Activated T-helper 1 cell treated with anti-CD3 and anti-CD28 coated beads, Interleukin-2, amount 50 U/mL, for 16 hours (primary cell): ENCODE results near the gene NKX1-2.
"Not testable (repeated sequence)": the region's sequence is repeated elsewhere in the genome, so short reads cannot be mapped to it uniquely, and the experiment has no call there.

Source experiments
- DNase-seq, 2 donors: peaks; one replicate each; pipeline ENCODE4 v3.0.0-alpha.2; 2020; ENCODE audit warnings: low read depth in 1 of 2, low spot score in 1 of 2

NKX1-2 gene

DNA sequence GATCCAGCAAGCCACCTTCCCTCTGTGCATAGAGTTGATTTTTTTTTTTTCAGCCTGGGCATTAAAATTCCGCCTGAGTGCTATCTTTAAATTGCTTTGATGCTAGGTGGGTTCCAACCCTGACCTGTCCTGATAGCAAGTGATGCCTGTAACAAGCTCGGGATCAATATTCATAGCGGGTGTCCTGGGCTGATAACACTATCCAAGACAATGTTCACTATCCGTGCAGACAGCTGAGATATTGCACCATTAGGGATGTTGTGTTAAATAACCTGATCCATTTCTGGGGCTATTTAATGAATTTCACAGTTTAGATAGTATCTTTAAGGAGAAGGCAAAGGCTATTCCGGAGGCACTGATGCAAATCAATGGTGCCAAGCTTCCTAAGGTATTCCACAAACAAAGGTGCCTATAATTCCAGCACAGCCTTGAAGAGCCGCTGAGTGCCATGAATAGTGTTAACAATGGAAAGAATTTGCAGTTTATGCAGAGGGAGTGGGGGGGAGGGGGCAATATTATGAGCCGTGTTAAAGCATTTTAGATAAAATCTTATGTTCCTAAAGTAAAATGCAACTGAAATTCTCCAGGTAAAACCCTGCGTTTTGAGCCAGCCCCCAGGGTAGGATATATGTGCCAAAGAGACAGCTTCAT is 4.2 kb upstream of the NKX1-2 start:
- no peak for DNase-seq

DNA sequence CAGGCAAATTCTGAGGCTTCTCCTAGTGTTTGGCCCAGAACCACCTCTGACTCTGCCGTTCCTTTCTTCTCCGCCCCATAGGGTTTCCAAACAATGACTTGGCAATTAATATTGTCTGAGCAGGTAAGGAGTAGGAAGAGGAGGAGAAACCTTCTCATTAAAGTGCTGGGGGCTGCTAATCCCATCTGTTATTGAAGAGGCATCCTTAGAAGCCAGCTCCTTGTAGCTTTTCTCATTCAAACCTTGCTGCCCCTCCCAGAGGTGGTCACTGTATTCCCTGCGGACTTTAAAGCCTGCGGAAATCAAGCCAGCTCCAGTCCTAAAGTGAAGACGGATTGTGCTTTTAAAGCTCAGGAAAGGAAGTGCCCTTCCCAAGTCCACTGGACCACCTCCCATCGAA is 1.4 kb upstream of the NKX1-2 start:
- no peak for DNase-seq

- no peak for DNase-seq
Measured at GRCh38 chr10:124450783-124451057, 885 bp upstream of the NKX1-2 start.

DNA sequence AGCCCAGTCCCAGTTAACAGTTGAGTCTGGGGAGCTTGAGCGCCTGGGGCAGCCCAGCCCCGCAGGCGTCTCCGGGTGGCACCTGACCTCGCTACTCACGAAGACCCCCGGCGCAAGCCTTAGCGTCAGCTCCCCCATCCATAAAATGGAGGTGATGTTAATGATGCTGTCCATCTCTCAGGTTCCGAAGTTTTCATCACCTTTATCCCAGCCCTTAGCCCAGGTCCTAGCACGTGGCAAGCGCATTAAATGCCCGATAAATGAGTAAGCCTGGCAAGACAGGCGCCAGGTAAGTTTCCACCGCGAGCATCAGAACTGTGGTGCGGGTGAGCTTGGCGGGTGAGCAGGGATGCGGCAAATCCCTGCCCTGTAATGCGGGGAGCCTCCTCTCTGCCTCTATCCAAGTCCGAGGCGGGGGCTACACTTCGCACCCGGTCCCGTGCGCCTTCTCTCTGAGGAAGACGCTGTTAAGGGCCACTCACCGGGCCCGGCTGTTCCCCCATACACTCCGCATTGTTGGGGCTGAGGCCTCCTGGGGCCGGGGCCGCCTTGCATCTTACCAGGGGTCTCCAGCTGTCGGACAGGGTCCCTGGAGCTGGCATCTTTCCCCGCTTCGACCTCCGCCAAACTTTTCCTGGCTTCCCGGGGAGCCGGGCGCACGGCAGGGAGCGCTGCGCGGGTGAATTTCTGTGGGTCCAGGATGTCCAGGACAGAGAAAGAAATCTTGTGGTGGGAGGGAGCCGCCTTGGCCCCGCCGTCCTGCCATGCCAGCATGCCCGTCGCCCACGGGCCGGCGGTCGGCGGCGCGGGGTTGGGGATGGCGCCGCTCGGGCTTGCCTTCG is 444 bp downstream of the NKX1-2 start:
- no peak for DNase-seq

DNA sequence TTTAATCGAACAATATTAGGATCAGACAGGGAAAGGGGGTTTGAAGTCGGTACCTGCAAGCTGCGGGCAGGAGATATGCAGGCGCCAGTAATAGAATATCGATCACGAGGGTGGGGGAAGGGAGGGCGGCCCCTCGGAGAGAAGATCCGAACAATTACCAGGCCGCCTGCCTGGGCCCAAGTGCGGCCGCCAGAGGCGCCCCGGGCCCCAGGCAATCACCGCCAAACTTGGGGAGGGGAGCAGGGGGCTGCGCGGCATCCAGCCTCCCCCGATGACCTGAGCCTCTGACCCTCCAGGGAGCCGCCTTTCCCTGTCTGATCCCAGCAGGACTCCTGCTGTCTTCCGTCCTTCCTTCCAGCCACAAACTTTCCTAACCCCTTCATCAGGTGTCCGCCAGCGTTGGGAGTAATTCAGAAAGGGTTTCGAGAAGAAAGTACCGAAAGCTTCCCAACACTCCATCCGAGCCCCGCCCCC is 1.1 kb downstream of the NKX1-2 start:
- no peak for DNase-seq

- no peak for DNase-seq
Measured at GRCh38 chr10:124447751-124448466, 1.9 kb downstream of the NKX1-2 start.

GRCh38 chr10:124446830-124447750 is 2.7 kb downstream of the NKX1-2 start:
- DNase-seq, result no peak

DNA sequence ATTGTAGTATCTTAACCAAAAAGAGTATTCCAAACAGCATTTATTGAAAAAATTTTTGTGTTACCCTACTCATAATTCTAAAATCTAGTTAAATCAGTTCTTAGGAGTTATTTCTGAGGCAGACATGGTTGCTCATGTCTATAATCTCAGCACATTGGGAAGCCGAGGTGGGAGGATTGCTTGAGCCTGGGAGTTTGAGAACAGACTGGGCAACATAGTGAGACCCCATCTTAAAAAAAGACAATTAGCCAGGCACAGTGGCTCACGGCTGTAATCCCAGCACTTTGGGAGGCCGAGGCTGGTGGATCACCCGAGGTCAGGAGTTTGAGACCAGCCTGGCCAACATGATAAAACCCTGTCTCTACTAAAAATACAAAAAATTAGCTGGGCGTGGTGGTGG is 8.1 kb downstream of the NKX1-2 start:
- DNase-seq, result not testable (repeated sequence)

GRCh38 chr10:124436191-124436638 is 13.6 kb downstream of the NKX1-2 start:
- DNase-seq, result no peak

DNA sequence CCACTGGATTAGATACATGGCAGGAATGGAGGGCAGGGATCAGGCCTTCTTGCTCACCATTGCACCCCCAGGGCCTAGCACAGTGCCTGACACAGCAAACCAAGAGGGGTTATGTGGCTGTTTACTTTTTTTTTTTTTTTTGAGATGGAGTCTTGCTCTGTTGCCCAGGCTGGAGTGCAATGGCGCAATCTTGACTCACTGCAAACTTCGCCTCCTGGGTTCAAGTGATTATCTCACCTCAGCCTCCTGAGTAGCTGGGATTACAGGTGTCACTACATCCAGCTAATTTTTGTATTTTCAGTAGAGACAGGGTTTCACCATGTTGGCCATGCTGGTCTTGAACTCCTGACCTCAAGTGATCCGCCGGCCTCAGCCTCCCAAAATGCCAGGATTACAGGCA is 14.2 kb downstream of the NKX1-2 start:
- not testable (repeated sequence) for DNase-seq

- no peak for DNase-seq
Measured at GRCh38 chr10:124433461-124433860, 16.4 kb downstream of the NKX1-2 start.

DNA sequence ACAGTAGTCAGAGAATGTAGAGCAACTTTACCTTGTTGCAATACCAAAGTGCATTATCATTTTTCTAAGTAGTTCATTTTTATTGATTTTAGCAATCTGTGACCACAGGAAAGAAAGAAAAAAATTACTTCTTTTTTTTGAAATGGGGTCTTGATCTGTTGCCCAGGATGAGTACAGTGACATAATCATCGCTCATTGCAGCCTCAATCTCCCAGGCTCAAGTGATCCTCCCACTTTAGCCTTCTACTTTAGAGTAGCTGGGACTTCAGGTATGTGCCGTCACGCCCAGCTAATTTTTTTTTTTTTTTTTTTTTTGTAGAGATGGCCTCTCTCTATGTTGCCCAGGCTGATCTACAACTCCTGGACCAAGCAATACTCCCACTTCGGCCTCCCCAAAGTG is 19.8 kb downstream of the NKX1-2 start:
- no peak for DNase-seq

DNA sequence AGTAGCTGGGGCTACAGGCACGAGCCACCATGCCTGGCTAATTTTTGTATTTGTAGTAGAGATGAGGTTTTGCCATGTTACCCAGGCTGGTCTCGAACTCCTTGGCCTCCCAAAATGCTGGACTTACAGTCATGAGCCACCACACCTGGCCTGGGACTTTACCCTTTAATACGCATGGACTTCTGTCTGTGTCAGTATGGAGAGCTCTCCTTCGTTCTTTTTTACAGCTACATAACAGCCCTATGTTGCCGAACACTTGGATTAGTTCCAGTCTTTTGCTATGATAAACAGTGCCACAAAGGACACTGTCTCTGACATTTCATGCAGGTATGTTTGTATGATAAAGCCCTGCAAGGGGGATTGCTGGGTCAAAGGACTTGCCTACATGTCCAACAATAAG is 20.3 kb downstream of the NKX1-2 start:
- DNase-seq, result no peak

GRCh38 chr10:124428207-124428777 is 21.5 kb downstream of the NKX1-2 start:
- no peak for DNase-seq

DNA sequence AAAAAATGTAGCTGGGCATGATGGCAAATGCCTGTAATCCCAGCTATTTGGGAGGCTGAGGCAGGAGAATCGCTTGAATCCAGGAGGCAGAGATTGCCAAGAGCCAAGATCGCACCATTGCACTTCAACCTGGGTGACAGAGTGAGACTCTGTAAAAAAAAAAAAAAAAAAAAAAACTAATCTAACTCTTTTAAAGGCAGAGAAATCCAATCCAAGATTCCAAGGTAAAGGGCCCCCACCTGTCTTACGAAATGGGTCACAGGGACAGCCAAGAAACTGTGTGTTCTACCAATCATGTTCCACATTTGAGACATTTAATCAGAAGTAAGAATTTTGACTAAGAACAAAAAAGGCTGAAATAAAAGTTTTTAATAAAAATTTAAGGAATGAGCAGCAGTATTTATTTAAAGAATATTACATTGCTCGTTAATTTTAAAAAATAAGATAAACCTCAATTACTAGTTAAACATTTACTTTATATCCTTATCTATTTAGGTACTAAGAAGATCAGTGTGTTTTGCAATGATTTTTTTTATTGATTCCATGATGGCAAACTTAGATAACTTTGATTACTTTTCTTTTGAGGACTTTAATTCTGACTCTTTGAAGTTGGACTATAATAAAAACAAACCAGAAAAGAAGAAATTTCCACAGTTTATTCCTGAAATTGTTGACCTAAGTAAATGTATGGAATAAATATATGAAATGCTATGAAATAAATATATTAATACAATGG is 24.4 kb downstream of the NKX1-2 start:
- DNase-seq, result no peak

GRCh38 chr10:124423813-124424212 is 26.0 kb downstream of the NKX1-2 start:
- DNase-seq, result no peak

DNA sequence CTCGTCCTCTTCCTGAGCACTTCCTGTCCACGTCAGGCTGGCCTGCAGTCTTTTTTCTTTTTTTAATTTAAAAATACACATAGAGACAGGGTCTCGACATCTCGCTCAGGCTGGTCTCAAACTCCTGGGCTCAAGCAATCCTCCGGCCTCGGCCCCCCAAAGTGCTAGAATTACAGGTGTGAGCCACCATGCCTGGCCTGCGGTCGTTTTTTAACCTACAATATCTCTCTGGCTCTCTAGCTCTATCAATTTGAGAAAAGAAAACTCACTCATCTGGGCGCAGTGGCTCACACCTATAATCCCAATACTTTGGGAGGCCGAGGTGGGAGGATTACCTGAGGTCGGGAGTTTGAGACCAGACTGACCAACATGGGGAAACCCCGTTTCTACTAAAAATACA is 27.1 kb downstream of the NKX1-2 start:
- no peak for DNase-seq

DNA sequence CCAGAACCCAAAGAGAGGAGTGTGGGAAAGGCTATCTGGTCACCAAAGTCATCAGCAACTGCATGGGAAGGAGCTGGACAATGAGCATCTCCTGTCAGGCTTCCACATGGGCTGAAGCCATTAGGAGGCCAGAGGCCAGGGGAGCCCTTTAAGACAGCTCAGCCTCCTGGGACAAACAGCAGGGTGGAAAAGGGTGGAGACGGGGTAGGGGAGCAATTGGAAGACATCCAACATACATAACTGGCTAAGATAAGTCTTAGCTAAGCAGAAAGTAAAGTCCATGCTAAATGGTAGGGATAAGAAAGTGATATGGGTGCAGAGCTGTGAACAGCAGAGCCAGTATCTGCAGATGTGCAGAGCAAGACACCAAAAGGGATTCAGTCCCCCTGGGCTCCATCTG is 29.6 kb downstream of the NKX1-2 start:
- no peak for DNase-seq

GRCh38 chr10:124419635-124420034 is 30.2 kb downstream of the NKX1-2 start:
- DNase-seq, result no peak
